ENCODE measurements around the gene IMPG2.

The IMPG2 gene
- total RNA-seq, result 0.62 to 2.8 reads per million in 2 donors

GRCh38 chr3:101320475-101320874 is at the start of gene IMPG2:
Gene IMPG2, minus strand, starts transcription at chr3:101320575. Its CDS starts 203 bp downstream, at chr3:101320372.
- no peak for DNase-seq

GRCh38 chr3:101362406-101362805 is 42.0 kb upstream of the IMPG2 start:
- DNase-seq, result no peak

GRCh38 chr3:101351829-101352228 is 31.5 kb upstream of the IMPG2 start:
- no peak for DNase-seq

- DNase-seq, result no peak
Observed at GRCh38 chr3:101340591-101340990, 20.2 kb upstream of the IMPG2 start.

DNA sequence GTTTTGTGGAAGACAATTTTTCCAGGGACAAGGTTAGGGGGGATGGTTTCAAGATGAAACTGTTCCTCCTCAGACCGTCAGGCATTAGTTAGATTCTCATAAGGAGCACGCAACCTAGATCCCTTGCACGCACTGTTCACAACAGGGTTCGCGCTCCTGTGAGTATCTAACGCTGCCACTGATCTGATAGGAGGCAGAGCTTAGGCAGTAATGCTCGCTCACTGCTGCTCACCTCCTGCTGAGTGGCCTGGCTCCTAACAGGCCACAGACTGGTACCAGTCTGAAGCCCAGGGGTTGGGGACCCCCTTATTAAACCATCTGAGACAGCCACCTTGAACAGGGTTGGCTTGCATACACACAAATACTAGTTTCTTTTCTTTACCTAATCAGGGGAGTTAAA is 13.5 kb upstream of the IMPG2 start:
- no peak for DNase-seq

GRCh38 chr3:101329016-101329673 is 8.8 kb upstream of the IMPG2 start:
- DNase-seq, result no peak

DNA sequence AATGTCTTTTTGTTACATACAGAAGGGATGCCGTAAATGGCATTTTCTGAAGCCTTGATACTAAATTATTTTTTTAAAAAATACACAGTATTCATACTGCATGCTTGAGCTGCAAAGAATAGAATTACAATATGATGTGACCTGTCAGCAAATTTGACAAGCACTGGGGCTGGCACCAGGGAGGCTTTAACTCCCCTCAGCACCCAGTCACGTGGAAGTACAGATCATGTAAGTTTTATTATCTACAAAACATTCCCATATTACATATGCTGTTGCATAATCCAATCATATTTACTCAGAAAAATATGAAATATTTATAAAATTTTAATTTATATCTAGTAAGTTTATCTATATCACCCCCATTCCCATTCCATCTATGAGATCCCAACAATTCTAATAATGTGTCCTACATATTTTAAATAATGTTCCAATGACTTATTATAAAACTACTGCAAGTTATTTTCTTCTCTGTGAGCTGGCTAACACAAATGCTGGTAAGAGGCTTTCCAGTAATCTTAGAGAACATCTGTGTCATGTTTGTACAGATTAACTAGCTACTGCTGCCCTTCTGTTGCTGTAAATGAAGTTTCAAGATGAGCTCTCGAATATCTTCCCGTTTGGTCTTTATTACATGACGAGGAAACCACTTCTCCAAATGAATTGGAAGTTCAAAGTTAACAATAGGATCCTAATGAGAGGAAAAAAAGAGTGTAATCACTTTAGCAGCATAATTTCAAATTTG is 5.2 kb upstream of the IMPG2 start:
- no peak for DNase-seq

DNA sequence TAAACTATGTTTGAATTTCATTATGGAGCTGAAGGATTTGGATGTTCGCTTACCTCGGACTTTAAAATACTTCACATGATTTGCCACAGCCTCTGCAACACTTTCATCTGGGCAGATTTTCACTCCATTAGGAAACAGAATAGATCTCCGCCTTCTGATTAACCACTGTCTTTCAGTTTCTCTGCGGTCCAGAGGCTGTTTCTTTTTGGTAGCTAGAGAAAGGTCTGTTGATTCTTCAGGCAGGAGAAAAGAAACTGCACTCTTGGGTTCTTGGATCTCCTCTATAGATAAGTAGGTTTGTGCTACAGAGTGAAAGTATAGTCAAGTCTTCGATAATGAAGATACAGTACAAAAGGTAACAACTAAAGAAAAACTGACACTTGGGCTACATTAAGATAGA is 844 bp downstream of the IMPG2 start:
- DNase-seq, result no peak

- no peak for DNase-seq
Observed at GRCh38 chr3:101312545-101312944, 7.8 kb downstream of the IMPG2 start.

GRCh38 chr3:101311676-101312075 is 8.7 kb downstream of the IMPG2 start:
- no peak for DNase-seq

- no peak for DNase-seq
Observed at GRCh38 chr3:101310978-101311375, 9.4 kb downstream of the IMPG2 start.

DNA sequence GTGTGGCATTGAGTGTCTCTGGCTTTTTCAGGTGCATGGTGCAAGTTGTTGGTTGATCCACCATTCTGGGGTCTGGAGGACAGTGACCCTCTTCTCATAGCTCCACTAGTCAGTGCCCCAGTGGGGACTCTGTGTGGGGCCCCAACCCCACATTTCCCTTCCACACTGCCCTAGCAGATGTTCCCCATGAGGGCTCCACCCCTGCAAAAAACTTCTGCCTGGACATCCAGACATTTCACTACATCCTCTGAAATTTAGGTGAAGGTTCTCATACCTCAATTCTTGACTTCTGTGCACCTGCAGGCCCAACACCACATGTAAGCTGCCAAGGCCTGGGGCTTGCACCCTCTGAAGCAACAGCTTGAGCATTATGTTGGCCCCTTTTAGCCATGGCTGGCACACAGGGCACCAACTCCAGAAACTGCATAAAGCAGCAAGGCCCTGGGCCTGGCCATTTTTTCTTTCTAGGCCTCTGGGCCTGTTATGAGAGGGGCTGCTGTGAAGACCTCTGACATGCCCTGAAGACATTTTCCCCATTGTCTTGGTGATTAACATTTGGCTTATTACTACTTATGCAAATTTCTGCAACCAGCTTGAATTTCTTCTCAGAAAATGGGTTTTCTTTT is 12.1 kb downstream of the IMPG2 start:
- peak in 1 of 5 experiments; percentile 21 for DNase-seq

DNA sequence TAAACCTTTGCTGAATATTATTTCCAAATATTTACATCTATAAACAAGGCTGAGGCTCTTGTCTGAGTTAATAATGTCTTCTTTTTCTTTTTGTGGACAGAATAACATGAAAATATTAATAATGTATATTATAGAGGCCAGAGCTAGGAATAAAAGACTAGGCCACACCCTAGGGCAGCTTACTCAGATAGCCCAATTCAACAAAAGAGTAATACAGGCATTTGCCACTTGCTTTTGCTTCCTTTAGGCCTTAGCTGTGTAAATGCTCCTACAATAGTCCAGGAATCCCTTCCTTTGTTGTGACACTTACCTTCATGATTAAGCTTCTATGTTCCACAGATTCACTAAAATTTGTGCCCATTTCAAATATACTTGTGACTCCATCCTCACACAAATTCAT is 16.5 kb downstream of the IMPG2 start:
- DNase-seq, result no peak

DNA sequence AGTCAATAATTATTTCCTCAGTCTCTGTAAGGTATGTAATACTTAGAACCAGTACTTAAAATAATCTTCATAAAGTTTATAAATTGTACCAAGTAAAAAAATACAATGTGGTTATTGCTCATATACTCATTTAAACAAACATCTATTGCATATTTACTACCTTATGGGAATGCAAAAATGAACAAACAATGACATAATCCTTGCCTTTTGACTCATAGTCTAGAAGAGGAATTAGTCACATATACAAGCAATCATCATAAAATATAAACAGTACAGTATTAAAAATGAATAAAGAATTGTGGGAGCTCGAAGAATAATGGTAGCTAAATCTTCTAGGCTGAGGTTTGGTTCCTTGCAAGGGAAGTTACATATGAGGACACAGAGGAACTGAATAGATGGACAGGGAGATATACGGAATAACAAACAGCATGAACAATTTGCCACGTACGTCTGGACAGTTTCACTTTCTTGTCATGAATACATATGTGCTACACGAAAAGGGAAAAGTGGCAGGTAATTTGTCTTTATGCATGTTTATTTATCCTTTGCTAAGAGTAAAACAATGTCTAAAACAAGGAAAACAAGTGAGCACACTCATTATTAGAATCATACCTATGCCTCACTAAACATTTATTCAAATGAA is 17.2 kb downstream of the IMPG2 start:
- DNase-seq, result peak in 1 of 5 experiments; percentile 22

- DNase-seq, result no peak
Observed at GRCh38 chr3:101300073-101300472, 20.3 kb downstream of the IMPG2 start.

- DNase-seq, result no peak
Observed at GRCh38 chr3:101292027-101292426, 28.3 kb downstream of the IMPG2 start.

GRCh38 chr3:101288294-101288693 is 32.1 kb downstream of the IMPG2 start:
- DNase-seq, result no peak

DNA sequence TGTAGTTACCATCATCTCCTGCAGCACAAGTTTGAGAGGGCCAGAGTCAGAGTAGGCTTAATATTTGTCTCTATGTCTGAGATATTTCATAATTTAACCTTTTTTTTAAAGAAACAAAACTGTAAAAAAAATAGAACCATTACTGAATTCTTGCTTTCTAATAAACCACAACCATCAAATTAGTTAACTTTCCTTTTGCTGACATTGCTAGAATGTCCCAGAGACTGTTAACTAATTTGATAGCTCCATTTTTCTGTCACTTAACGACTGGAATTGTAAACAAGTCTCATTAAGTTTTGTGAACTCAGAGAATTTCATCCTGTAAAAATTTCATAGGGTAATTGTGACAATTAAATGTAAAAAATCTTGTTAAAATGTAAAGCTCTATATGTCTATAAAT is 35.6 kb downstream of the IMPG2 start:
- DNase-seq, result no peak

DNA sequence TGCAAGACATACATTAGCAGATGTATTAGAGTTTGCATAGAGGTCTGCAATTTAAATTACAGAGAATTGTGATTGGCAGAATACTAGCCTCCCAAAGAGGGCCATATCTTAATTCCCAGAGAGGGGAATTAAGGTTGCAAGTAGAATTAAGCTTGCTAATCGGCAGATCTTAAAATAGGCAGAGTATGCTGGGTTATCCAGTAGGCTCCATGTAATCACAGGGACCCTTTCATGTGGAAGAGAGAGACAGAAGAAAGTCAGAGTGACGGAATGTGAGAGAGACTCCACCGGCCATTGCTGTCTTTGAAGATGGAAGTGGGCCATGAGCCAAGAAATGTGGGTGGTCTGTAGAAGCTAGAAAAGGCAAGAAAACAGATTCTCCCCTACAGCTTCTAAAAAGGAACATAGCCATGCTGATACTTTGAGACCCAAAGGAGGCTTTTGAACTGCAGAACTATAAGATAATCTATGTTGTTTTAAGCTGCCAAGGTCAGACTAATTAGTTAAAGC is 38.8 kb downstream of the IMPG2 start:
- no peak for DNase-seq

- no peak for DNase-seq
Observed at GRCh38 chr3:101279765-101280385, 40.5 kb downstream of the IMPG2 start.

DNA sequence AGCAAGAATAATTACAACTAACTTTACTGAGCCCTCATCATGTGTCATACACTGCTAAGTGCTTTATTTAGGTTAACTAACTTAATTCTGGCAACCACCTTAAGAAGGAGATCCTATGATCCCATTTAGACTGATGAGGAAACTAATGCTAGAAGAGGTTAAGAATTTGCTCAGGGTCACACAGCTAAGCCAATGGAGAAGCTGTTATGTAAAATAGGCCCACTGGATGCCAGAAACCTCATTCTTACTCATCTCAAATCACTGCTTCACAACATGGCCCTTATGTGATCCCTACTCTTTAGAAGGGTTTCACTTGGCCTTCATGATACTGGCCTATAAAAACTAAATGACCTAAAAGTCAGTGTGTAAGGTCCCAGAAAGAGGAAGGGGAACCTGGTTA is 41.2 kb downstream of the IMPG2 start:
- DNase-seq, result no peak

DNA sequence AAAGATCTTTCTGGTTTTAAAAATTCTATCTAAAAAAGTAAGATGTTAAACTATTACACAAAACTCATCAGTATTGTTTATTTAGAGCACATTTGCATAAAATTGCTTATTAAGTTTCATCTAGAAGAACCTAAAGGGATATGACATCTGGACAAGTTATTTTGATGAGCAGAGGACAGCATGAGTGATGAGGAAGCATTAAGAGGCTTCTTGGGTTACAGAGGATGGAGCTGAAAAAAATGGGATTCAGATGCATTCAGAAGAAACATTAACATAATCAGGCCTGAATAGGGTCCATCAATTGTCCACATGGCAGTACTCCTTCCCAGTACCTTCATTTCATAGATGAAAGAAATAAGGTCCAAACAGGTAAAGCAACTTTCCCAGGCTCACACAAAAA is 41.6 kb downstream of the IMPG2 start:
- no peak for DNase-seq

GRCh38 chr3:101273608-101274007 is 46.8 kb downstream of the IMPG2 start:
- no peak for DNase-seq

All from T-helper 2 cell (primary cell).